GM21447 (cell line): ENCODE data around the gene HNRNPA3.
A peak's percentile ranks its signal among the peaks of the same experiment; 100 is the strongest.
"Not testable (repeated sequence)": the region's sequence is repeated elsewhere in the genome, so short reads cannot be mapped to it uniquely, and the experiment has no call there.

Experiments
- ATAC-seq: cut with Tn5 transposase; IDR thresholded peaks from one replicate; pipeline ENCODE4 v1.9.1; 2021; ENCODE audit not compliant: unreplicated experiment

HNRNPA3 gene

GRCh38 chr2:177254433-177255226 lies 42.0 kb downstream of the HNRNPA3 start:
- no peak for ATAC-seq

GRCh38 chr2:177255227-177255601 lies 42.6 kb downstream of the HNRNPA3 start:
- no peak for ATAC-seq

DNA sequence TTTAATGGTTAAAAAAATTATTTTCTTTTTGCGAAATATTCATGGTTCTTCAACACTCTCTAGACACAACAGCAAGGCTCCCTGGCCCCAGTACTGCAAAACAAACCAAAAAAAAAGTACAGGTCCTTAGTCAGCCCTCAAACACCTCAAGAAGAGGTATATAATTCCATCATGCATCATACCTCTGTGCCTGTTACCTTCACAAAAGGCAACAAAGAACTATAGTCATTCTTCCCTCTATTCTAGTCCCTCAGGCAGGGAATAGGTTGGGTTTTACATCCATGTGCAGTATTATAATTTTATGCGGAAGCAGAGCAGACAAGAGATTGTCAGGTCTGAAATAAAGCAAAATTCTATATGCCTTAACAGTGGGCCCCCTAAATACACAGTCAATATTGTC lies 43.4 kb downstream of the HNRNPA3 start:
- no peak for ATAC-seq

DNA sequence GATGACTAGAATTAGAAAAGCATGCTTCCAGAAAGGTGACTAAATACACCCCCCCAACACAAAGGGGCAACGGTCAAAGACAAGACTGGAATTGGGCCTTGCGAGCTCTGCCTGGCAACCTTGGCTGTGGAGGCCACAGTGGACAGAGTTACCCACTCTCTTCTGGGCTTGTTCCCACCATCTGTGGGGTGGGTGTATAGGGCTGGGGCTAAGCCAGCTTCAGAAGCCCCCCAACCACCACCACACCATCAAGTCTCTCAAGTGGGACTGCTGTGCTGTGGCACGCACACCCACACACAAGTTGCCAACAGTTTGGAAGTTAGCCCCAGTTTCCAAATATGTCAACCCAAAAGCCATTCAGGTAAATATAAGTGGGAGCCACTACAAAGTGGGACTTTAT lies 44.1 kb downstream of the HNRNPA3 start:
- ATAC-seq = no peak

DNA sequence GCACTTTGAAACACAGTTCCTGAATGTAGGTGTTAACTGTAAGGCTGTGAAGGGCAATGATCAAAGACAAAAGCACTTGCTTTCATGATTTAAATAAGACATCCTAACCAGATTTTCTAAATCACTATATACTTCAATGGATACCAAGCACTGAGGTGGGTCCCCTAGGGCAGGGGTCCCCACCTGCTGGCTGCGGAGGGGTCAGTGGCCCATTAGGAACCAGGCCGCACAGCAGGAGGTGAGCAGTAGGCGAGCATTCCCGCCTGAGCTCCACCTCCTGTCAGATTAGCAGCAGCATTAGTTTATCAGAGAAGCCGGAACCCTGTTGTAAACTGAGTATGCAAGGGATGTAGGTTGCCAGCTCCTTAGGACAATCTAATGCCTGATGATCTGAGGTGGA lies 44.9 kb downstream of the HNRNPA3 start:
- ATAC-seq = no peak

DNA sequence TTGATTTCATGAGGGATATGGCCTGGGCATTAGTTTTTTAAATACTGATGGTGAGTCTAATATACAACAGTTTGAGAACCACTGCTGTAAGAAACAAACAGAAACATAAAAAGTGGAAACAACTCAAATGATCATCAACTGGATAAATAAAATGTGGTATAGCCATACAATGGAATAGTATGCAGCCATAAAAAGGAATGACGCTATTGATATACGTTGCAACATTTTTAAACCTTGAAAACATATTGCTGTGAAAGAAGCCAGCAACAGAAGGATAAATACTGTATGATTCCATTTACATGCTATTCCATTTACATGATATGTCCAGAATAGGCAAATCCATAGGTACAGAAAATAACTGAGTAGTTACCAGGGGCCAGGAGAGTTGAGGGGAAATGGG lies 45.5 kb downstream of the HNRNPA3 start:
- ATAC-seq = no peak

DNA sequence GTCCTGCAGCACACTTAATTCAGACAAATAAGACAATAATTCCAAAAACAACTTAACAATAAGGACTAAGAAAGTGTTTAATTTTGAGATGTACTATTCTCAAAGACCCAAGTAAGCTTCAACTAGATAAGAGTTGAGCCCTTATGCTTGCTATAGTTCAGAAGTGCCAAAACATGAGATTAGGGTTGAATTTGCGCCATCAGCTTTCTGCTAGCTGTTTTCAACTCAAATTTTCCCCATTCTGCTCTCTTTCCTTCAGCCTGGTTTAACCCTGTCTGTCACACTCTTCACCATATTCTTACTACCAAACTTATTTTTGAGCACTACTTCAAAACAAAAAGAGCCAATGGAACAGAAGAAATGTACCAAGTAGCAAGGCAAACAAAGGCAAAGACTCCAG lies 47.8 kb downstream of the HNRNPA3 start:
- no peak for ATAC-seq

DNA sequence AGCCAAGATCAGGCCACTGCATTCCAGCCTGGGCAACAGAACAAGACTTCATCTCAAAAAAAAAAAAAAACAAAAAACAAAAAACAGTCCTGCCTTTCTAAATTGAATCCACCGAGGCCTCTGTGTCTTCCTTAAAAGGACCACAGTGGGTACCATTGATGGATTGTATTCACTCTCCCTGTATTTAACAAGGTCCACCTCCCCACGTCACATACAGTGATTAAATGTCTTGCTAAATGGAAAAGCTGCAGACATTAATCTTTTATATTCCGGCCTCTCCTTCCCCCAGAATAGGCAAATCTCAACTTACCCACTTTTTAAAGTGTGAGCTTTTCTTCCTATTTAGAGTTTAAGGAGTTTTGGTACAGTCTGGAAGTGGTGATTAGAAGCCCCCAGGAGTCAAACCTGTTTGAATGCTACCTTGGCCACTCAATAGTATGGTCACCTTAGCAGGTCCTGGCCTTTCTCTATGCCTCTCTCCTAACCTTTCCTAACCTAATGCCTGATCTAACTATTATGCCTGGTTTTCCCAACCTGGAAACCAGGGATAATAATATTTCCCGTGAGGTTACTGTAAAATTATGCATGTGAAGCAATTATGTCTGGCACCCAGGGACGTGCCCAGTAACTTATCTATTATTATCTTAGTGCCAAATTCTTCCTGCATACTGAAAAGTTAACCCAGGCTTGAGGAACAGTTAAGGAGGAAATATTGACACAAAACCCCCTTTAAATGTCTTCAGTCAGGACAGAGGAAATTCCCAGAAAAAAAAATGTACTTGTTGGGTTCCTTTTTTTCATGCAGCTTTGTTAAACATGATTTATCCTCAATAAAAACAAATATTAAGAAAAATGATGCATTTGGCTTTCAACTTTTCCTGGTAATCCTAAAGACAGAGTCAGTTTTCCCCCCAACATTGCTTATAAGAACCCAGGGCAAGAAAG lies 48.8 kb downstream of the HNRNPA3 start:
- ATAC-seq = no peak

GRCh38 chr2:177262092-177262491 lies 49.5 kb downstream of the HNRNPA3 start:
- ATAC-seq = no peak

- ATAC-seq = no peak
These were observed 50.4 kb downstream of the HNRNPA3 start for GRCh38 chr2:177262958-177263450.

GRCh38 chr2:177263451-177264208 lies 51.0 kb downstream of the HNRNPA3 start:
- ATAC-seq = peak; percentile 44

GRCh38 chr2:177264209-177264692 lies 51.7 kb downstream of the HNRNPA3 start:
- peak; percentile 11 for ATAC-seq

GRCh38 chr2:177264693-177265587 lies 52.3 kb downstream of the HNRNPA3 start, which contains the start of gene NFE2L2:
NFE2L2 (minus strand) TSS chr2:177264727; CDS start chr2:177264576, 151 bp downstream.
- ATAC-seq = peak; percentile 58

DNA sequence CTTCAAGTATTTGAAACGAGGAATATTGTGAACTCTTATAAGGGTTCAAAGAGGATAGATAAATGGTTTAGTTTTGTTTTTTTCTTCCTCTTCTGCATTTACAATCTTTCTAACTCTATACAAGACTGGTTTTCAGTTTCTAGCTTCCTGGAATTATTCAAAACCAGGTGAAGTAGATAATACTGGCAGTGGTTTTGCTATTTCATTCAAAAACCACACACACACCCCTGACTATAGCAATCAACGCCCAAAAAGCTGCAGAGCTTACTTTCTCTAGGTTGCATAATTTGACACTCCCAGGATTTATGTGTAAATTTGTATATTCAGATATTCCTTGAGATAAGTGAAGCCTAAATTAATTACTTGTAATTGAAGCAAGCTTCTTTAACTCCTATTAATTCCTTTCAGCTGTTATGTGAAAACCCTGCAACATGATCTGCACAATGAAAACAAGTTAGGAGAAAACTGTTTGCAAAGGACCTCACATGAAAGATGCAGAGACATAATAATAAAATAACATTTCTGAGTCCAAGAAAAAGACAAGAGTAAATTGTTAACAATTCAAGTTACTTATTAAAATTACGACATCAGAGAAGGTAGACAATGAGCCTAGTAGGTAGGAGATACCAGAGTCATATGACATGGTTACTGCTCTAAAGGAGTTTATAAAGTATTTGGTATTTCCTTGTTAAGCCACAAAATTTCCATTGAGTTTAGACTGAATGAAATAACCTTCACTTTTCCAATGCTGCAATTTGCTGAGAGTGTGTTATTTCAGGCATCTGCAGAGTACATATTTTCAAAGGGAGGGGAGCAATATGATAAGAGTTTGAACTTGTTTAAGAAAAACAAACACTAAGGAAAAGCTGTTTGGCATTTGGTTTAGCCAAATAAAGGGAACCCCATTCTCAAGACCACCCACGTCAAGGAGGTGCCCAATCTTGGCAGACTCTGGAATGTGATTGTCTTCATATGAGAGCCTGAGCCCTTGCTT lies 53.5 kb downstream of the HNRNPA3 start:
- ATAC-seq = no peak

GRCh38 chr2:177266955-177267354 lies 54.4 kb downstream of the HNRNPA3 start:
- not testable (repeated sequence) for ATAC-seq

- no peak for ATAC-seq
These were observed 55.7 kb downstream of the HNRNPA3 start for GRCh38 chr2:177268187-177268871.

GRCh38 chr2:177268901-177269300 lies 56.3 kb downstream of the HNRNPA3 start:
- ATAC-seq = no peak

GRCh38 chr2:177270531-177270930 lies 57.9 kb downstream of the HNRNPA3 start:
- no peak for ATAC-seq
